SK-N-SH treated with all-trans-retinoic acid at 6 μM for 48 hours (cell line): ENCODE data around the gene EML4.

ENCODE experiments used
- ATAC-seq: fragments of 200-7000 bp; cut with Tn5 transposase; 3 replicates; pipeline ENCODE4 v1.9.1; 2020; ENCODE audit warnings: mild to moderate bottlenecking, moderate library complexity
- BACH2 ChIP-seq: fragments of 250-450 bp; sonication (Bioruptor Pico); IDR thresholded peaks from 2 replicates; pipeline ENCODE4 v1.9.0; 2021; ENCODE audit warnings: mild to moderate bottlenecking, borderline replicate concordance
- CREB5 ChIP-seq: fragments of 250-450 bp; sonication (Bioruptor Pico); IDR thresholded peaks from 2 replicates; pipeline ENCODE4 v1.5.1; 2020; ENCODE audit warnings: low read depth, mild to moderate bottlenecking, moderate library complexity
- CSDC2 ChIP-seq: fragments of 250-450 bp; sonication (Bioruptor Pico); IDR thresholded peaks from 2 replicates; pipeline ENCODE4 v1.5.0; 2020; ENCODE audit warnings: mild to moderate bottlenecking, moderate library complexity
- ESRRG ChIP-seq: fragments of 250-450 bp; sonication (Bioruptor Pico); IDR thresholded peaks from 2 replicates; pipeline ENCODE4 v1.6.1; 2021; ENCODE audit warnings: mild to moderate bottlenecking
- GLIS3 ChIP-seq: fragments of 250-450 bp; sonication (Bioruptor Pico); IDR thresholded peaks from 2 replicates; pipeline ENCODE4 v1.5.0; 2020; ENCODE audit warnings: mild to moderate bottlenecking, moderate library complexity
- ISL1 ChIP-seq: fragments of 250-450 bp; sonication (Bioruptor Pico); IDR thresholded peaks from 2 replicates; pipeline ENCODE4 v2.1.2; 2022; ENCODE audit warnings: mild to moderate bottlenecking, moderate library complexity
- OSR1 ChIP-seq: fragments of 250-450 bp; sonication (Bioruptor Pico); IDR thresholded peaks from 2 replicates; pipeline ENCODE4 v1.8.0; 2022; ENCODE audit warnings: moderate library complexity, mild to moderate bottlenecking, inconsistent platforms
- PPARA ChIP-seq: fragments of 250-450 bp; sonication (Bioruptor Pico); IDR thresholded peaks from 2 replicates; pipeline ENCODE4 v1.5.0; 2020; ENCODE audit warnings: mild to moderate bottlenecking, borderline replicate concordance
- RARB ChIP-seq: fragments of 250-450 bp; sonication (Bioruptor Pico); IDR thresholded peaks from 2 replicates; pipeline ENCODE4 v1.8.0; 2021; ENCODE audit warnings: mild to moderate bottlenecking, moderate library complexity
- TCF4 ChIP-seq: fragments of 250-450 bp; sonication (Bioruptor Pico); IDR thresholded peaks from 2 replicates; pipeline ENCODE4 v1.8.0; 2021; ENCODE audit warnings: mild to moderate bottlenecking, moderate library complexity, borderline replicate concordance
- TOX ChIP-seq: fragments of 250-450 bp; sonication (Bioruptor Pico); IDR thresholded peaks from 2 replicates; pipeline ENCODE4 v1.8.0; 2021; ENCODE audit warnings: mild to moderate bottlenecking, moderate library complexity, borderline replicate concordance
- TSHZ2 ChIP-seq: fragments of 250-450 bp; sonication (Bioruptor Pico); IDR thresholded peaks from 2 replicates; pipeline ENCODE4 v1.5.0; 2020; ENCODE audit warnings: mild to moderate bottlenecking, moderate library complexity
- ZC3H10 ChIP-seq: fragments of 250-450 bp; sonication (Bioruptor Pico); IDR thresholded peaks from 2 replicates; pipeline ENCODE4 v1.5.1; 2021; ENCODE audit warnings: mild to moderate bottlenecking, moderate library complexity
- ZFP3 ChIP-seq: fragments of 250-450 bp; sonication (Bioruptor Pico); IDR thresholded peaks from 2 replicates; pipeline ENCODE4 v1.5.0; 2020; ENCODE audit warnings: mild to moderate bottlenecking, moderate library complexity
- ZFP30 ChIP-seq: fragments of 450-650 bp; formaldehyde crosslinking; IDR thresholded peaks from 2 replicates; pipeline ENCODE4 v1.5.0; 2022; ENCODE audit warnings: mild to moderate bottlenecking, moderate library complexity
- ZNF565 ChIP-seq: fragments of 450-650 bp; formaldehyde crosslinking; conservative IDR thresholded peaks from 2 replicates; pipeline ENCODE4 v1.5.0; 2020; ENCODE audit warnings: low read depth, mild to moderate bottlenecking, moderate library complexity
- ZNF70 ChIP-seq: fragments of 450-650 bp; formaldehyde crosslinking; IDR thresholded peaks from 2 replicates; pipeline ENCODE4 v1.5.0; 2020; ENCODE audit warnings: mild to moderate bottlenecking, moderate library complexity
- ZNF8 ChIP-seq: fragments of 450-650 bp; formaldehyde crosslinking; IDR thresholded peaks from 2 replicates; pipeline ENCODE4 v1.5.0; 2020; ENCODE audit warnings: mild to moderate bottlenecking, moderate library complexity
- TF ChIP-seq, protein P1 (sequence below): fragments of 250-450 bp; sonication (Bioruptor Pico); IDR thresholded peaks from 2 replicates; pipeline ENCODE4 v1.8.0; 2021; ENCODE audit warnings: low read depth, mild to moderate bottlenecking, moderate library complexity, borderline replicate concordance
- TF ChIP-seq, protein P2 (sequence below): fragments of 250-450 bp; sonication (Bioruptor Pico); IDR thresholded peaks from 2 replicates; pipeline ENCODE4 v1.5.1; 2021; ENCODE audit warnings: mild to moderate bottlenecking, moderate library complexity

Gene EML4

DNA sequence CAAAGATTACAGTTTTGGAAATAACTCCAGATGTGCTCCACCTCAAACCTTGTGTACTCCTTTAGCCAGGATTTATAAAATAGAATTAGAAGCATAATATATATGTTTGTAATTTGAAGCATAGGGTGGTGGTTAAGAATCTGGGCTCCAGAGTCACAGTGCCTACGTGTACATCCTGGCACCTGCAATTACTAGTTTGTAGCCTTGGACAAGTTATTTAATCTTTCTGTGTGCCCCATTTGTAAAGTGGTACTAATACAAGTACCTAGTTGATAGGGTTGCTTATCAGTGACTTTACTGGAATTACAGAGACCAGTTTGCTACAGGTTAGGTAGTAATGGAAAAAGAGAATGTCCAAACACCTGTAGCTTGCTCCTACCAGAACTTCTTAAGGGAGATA, 28.6 kb downstream of the EML4 start:
- TF ChIP-seq ZFP3 (CRISPR knock-in tag) (no peak), BACH2 (CRISPR knock-in tag) (no peak), CREB5 (CRISPR knock-in tag) (no peak), GLIS3 (no peak), OSR1 (no peak)
- TF ChIP-seq, protein P1, sequence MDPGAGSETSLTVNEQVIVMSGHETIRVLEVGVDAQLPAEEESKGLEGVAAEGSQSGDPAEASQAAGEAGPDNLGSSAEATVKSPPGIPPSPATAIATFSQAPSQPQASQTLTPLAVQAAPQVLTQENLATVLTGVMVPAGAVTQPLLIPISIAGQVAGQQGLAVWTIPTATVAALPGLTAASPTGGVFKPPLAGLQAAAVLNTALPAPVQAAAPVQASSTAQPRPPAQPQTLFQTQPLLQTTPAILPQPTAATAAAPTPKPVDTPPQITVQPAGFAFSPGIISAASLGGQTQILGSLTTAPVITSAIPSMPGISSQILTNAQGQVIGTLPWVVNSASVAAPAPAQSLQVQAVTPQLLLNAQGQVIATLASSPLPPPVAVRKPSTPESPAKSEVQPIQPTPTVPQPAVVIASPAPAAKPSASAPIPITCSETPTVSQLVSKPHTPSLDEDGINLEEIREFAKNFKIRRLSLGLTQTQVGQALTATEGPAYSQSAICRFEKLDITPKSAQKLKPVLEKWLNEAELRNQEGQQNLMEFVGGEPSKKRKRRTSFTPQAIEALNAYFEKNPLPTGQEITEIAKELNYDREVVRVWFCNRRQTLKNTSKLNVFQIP (CRISPR knock-in tag): no peak
- no peak for ATAC-seq

- TF ChIP-seq ESRRG (CRISPR knock-in tag) (no peak), ZC3H10 (CRISPR knock-in tag) (no peak), PPARA (CRISPR knock-in tag) (no peak), TCF4 (CRISPR knock-in tag) (no peak), ZFP30 (CRISPR knock-in tag) (no peak), TSHZ2 (no peak), ZNF70 (CRISPR knock-in tag) (no peak), ZNF8 (CRISPR knock-in tag) (no peak)
- TF ChIP-seq, protein P2, sequence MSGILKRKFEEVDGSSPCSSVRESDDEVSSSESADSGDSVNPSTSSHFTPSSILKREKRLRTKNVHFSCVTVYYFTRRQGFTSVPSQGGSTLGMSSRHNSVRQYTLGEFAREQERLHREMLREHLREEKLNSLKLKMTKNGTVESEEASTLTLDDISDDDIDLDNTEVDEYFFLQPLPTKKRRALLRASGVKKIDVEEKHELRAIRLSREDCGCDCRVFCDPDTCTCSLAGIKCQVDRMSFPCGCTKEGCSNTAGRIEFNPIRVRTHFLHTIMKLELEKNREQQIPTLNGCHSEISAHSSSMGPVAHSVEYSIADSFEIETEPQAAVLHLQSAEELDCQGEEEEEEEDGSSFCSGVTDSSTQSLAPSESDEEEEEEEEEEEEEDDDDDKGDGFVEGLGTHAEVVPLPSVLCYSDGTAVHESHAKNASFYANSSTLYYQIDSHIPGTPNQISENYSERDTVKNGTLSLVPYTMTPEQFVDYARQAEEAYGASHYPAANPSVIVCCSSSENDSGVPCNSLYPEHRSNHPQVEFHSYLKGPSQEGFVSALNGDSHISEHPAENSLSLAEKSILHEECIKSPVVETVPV: no peak
- TF ChIP-seq, protein P1 (CRISPR knock-in tag): no peak
- TF ChIP-seq, all 23 proteins: peak for 0
- no peak for ATAC-seq
Measured at GRCh38 chr2:42198466-42198865, 29.3 kb downstream of the EML4 start.

DNA sequence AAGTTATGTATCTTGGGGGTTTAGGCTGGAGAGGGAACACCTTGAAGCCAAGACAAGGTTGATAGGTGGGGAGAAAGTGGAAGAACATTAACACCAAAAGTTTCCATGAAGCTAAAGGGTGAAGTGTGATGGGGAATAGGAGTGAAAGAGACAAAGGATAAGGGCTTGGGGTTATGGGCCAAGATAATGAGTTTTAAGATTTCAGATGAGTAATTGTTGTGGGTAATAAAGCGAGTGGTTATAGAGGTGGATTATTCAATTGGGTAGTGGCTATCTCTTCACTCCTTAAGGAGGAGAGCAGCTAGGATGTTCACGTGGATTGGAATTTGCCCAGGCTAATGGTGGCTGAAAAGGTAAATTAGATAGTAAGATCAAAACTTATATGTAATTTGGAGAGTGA, 29.8 kb downstream of the EML4 start:
- TF ChIP-seq TCF4 (CRISPR knock-in tag): no peak
- TF ChIP-seq CSDC2 (CRISPR knock-in tag): no peak
- no peak for TF ChIP-seq ISL1 (CRISPR knock-in tag)
- no peak for TF ChIP-seq PPARA (CRISPR knock-in tag)
- no peak for TF ChIP-seq ZNF8 (CRISPR knock-in tag)
- no peak for TF ChIP-seq CREB5 (CRISPR knock-in tag)
- no peak for TF ChIP-seq ZFP3 (CRISPR knock-in tag)
- TF ChIP-seq BACH2 (CRISPR knock-in tag): no peak
- no peak for TF ChIP-seq ZC3H10 (CRISPR knock-in tag)
- no peak for TF ChIP-seq ZNF70 (CRISPR knock-in tag)
- no peak for TF ChIP-seq TSHZ2
- TF ChIP-seq TOX (CRISPR knock-in tag): no peak
- TF ChIP-seq RARB (CRISPR knock-in tag): no peak
- TF ChIP-seq ZNF565 (CRISPR knock-in tag): no peak
- no peak for ATAC-seq
